BLaER1 treated with 17β-estradiol and CSF1 and Interleukin-3, amounts not matched to agents 10 nM and 100 nM (cell line): ENCODE results near the gene ZNF787.

Experiments used
- H3K27ac ChIP-seq, 11 experiments: shearing (Covaris generic); formaldehyde crosslinking; 2 replicates each; pipeline ENCODE4 v1.8.1; 2022
- H3K27me3 ChIP-seq, 11 experiments: shearing (Covaris generic); formaldehyde crosslinking; 2 replicates each; pipeline ENCODE4 v1.8.1; 2022
- H3K36me3 ChIP-seq, 11 experiments: shearing (Covaris generic); formaldehyde crosslinking; 2 replicates each; pipeline ENCODE4 v1.8.1; 2022
- H3K4me1 ChIP-seq, 10 experiments: shearing (Covaris generic); formaldehyde crosslinking; 2 replicates each; pipeline ENCODE4 v1.8.1; 2022
- H3K4me2 ChIP-seq, 11 experiments: shearing (Covaris generic); formaldehyde crosslinking; 2 replicates each; pipeline ENCODE4 v1.8.1; 2022
- H3K4me3 ChIP-seq, 10 experiments: shearing (Covaris generic); formaldehyde crosslinking; 2 replicates each; pipeline ENCODE4 v1.8.1; 2022
- H3K9ac ChIP-seq, 11 experiments: shearing (Covaris generic); formaldehyde crosslinking; 2 replicates each; pipeline ENCODE4 v1.8.1; 2022
- H3K9me3 ChIP-seq, 11 experiments: shearing (Covaris generic); formaldehyde crosslinking; replicated peaks in 1 of 11; 2 replicates each; pipeline ENCODE4 v1.8.1; 2022
- H4K20me1 ChIP-seq, 11 experiments: shearing (Covaris generic); formaldehyde crosslinking; 2 replicates each; pipeline ENCODE4 v1.8.1; 2022
- Cebpa-rat ChIP-seq, 11 experiments: shearing (Covaris generic); IDR thresholded peaks; 2 replicates each; pipeline ENCODE4 v1.8.1; 2022

The ZNF787 gene

DNA sequence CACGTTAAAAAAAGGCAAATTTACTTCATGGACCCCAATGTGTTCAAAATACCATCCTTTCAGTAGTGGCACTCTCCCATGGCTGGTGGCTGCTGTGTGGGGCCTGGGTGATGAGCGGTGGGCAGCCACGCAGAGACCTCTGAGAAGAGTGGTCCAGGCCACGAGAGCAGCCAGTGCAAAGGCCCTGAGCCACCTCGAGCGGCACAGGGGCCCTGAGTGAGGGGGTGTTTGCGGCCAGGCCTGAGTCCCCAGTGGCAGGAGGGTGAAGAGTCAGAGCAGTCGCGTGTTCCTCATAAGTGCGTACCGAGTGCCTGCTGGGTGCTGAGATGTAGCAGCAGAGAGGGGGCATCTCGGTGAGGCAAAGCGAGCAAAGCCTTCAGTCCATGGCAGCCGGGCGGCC, 27.0 kb upstream of the ZNF787 start:
- Histone ChIP-seq H4K20me1 (peaks cover 5 to 84% (median 54%) of the 10 kb centered on the region in 11 experiments; a peak in 21 of 22 replicates), H3K36me3 (peaks cover 43 to 72% (median 60%) of the 10 kb centered on the region in 11 experiments), H3K4me1 (peaks cover 19 to 24% (median 20%) of the 10 kb centered on the region in 10 experiments), H3K27me3 (no peaks in the 10 kb centered on the region), H3K9me3 (no peaks in the 10 kb centered on the region), H3K27ac (peak overlapping the region in 3 of 11 experiments; percentile 14 to 41 (median 15); a peak in 3 of 22 replicates), H3K4me3 (no peak overlapping the region), H3K4me2 (no peak overlapping the region), H3K9ac (no peak overlapping the region)
- TF ChIP-seq Cebpa-rat (IDR thresholded peaks at IDR 0.05): no peak

DNA sequence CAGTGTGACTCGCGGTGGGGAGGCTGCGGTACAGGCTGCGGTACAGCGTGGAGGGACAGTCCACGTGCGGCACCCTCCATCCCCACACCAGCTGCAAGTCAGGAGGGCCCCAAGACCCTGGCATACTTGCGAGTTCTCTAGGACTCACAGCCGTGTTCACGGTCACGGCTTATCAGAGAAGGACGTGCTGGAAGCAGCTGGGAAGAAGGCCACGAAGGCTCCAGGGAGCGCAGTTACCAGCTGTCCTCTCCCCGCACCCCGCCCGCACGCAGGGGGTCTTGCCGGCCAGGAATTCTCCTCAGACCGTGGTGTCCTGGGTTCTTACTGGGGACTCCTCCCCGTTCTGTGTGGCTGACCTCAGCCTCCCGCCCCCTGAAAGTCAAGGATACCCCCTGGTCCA, 26.2 kb upstream of the ZNF787 start:
- H4K20me1 ChIP-seq: peaks cover 5 to 84% (median 46%) of the 10 kb centered on the region in 11 experiments; a peak in 19 of 22 replicates
- TF ChIP-seq Cebpa-rat (IDR thresholded peaks at IDR 0.05): no peak
- H3K9ac ChIP-seq: 0 out of 22 replicates have a peak overlapping the region, but pooled peaks of 1 of the 11 experiments have one; percentile 18
- no peak overlapping the region for H3K4me2 ChIP-seq
- H3K4me3 ChIP-seq: no peak overlapping the region
- peaks cover 42 to 70% (median 54%) of the 10 kb centered on the region in 11 experiments for H3K36me3 ChIP-seq
- no peaks in the 10 kb centered on the region for H3K27me3 ChIP-seq
- H3K27ac ChIP-seq: no peak overlapping the region; a peak in 1 of 22 replicates
- H3K9me3 ChIP-seq: no peaks in the 10 kb centered on the region
- peaks cover 27 to 31% (median 28%) of the 10 kb centered on the region in 10 experiments for H3K4me1 ChIP-seq

DNA sequence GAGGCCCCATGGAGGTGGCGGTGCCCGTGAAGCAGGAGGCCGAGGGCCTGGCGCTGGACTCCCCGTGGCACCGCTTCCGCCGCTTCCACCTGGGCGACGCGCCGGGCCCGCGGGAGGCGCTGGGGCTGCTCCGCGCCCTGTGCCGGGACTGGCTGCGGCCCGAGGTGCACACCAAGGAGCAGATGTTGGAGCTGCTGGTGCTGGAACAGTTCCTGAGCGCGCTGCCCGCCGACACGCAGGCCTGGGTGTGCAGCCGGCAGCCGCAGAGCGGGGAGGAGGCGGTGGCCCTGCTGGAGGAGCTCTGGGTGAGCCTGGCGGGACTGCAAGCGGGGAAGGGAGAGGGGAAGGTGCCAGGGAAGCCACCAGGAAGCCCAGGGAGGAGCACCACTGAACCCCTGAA, 25.8 kb upstream of the ZNF787 start:
- Histone ChIP-seq H3K27me3 (no peaks in the 10 kb centered on the region), H3K4me3 (no peak overlapping the region), H4K20me1 (peaks cover 5 to 84% (median 44%) of the 10 kb centered on the region in 11 experiments; a peak in 19 of 22 replicates), H3K27ac (no peak overlapping the region; a peak in 1 of 22 replicates), H3K4me2 (no peak overlapping the region), H3K9me3 (no peaks in the 10 kb centered on the region), H3K9ac (no peak overlapping the region), H3K36me3 (peaks cover 42 to 69% (median 52%) of the 10 kb centered on the region in 11 experiments), H3K4me1 (peaks cover 31 to 36% (median 32%) of the 10 kb centered on the region in 10 experiments)
- TF ChIP-seq Cebpa-rat (IDR thresholded peaks at IDR 0.05): no peak

DNA sequence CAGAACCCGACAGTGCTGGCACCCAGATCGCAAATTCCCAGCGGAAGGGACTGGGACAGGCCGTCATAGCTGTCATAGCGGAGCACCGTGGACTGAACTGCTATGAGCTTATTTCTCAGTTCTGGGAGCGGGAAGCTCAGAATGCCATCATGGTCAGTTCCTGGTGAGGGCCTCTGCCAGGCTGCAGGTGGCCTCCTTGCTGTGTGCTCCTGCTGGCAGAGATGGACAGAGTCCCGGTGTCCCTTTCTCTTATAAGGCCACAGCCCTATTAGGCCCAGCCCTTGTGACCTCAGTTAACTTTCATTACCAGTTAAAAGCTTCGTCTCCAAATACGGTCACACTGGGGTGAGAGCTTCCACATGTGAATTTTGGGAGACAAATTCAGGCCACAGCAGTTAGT, 24.6 kb upstream of the ZNF787 start:
- TF ChIP-seq Cebpa-rat (IDR thresholded peaks at IDR 0.05): no peak
- 0 out of 22 replicates have a peak overlapping the region, but pooled peaks of 1 of the 11 experiments have one; percentile 2 for H3K27ac ChIP-seq
- peak overlapping the region in 2 of 11 experiments; percentile 18 to 32; a peak in 2 of 22 replicates for H3K9ac ChIP-seq
- H3K27me3 ChIP-seq: no peaks in the 10 kb centered on the region
- no peak overlapping the region for H3K4me3 ChIP-seq
- peaks cover 33 to 39% (median 35%) of the 10 kb centered on the region in 10 experiments for H3K4me1 ChIP-seq
- H3K4me2 ChIP-seq: no peak overlapping the region
- H4K20me1 ChIP-seq: peaks cover 0 to 78% (median 39%) of the 10 kb centered on the region in 11 experiments; a peak in 18 of 22 replicates
- H3K9me3 ChIP-seq: no peaks in the 10 kb centered on the region
- H3K36me3 ChIP-seq: peaks cover 42 to 66% (median 52%) of the 10 kb centered on the region in 11 experiments

DNA sequence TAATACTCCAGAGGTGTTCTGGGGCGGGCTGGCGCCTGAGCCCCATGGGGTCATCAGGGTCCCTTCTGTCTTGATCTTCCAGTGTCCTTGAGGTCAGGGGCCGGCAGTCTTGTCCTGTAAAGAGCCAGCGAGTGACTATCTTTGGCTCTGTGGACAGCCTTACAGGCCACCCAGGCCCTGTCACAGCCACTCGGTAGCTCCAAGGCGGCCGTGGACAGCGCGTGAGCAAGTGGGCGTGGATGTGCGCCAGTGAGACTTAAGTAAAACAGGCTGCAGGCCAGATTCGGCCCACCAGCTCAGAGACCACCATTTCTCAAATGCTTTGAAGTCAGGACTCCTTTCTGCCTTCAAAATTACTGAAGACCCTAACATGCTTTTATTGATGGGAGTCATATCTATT, 23.7 kb upstream of the ZNF787 start:
- no peak overlapping the region for H3K4me3 ChIP-seq
- H3K27ac ChIP-seq: peak overlapping the region; percentile 18 to 75 (median 61); a peak in 21 of 22 replicates
- H4K20me1 ChIP-seq: peaks cover 0 to 69% (median 31%) of the 10 kb centered on the region in 11 experiments; a peak in 18 of 22 replicates
- H3K4me2 ChIP-seq: peak overlapping the region; percentile 78 to 94 (median 85); a peak in 21 of 22 replicates
- peaks cover 37 to 45% (median 41%) of the 10 kb centered on the region in 10 experiments for H3K4me1 ChIP-seq
- peaks cover 35 to 59% (median 45%) of the 10 kb centered on the region in 11 experiments for H3K36me3 ChIP-seq
- H3K27me3 ChIP-seq: no peaks in the 10 kb centered on the region
- TF ChIP-seq Cebpa-rat (IDR thresholded peaks at IDR 0.05): no peak
- H3K9ac ChIP-seq: peak overlapping the region; percentile 7 to 81 (median 50); a peak in 14 of 22 replicates
- no peaks in the 10 kb centered on the region for H3K9me3 ChIP-seq

DNA sequence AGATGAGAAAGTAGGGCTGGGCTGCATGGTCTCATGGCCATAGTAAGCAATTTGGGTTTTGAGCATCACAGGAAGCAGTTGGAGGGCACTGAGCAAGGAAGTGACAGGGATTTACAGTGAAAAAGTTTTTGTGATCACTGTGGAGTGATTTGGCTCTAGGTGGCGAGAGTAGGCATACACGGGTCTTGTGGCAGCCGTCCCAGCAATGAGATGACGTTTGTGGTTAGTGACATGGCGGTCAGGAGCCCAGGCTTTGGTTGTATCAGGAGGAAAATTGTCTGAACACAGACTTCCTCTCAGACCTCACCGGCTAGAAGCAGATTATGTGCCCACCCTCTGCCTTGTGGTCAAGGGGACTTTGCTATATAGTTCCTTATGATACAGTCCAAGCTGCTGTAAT, 23.3 kb upstream of the ZNF787 start:
- Histone ChIP-seq H3K4me3 (0 out of 20 replicates have a peak overlapping the region, but pooled peaks of 1 of the 10 experiments have one; percentile 14), H3K36me3 (peaks cover 31 to 55% (median 40%) of the 10 kb centered on the region in 11 experiments), H3K27me3 (no peaks in the 10 kb centered on the region), H3K4me1 (peaks cover 42 to 49% (median 46%) of the 10 kb centered on the region in 10 experiments), H4K20me1 (peaks cover 0 to 66% (median 31%) of the 10 kb centered on the region in 11 experiments; a peak in 16 of 22 replicates), H3K9ac (peak overlapping the region; percentile 7 to 81 (median 50); a peak in 16 of 22 replicates), H3K9me3 (no peaks in the 10 kb centered on the region), H3K4me2 (peak overlapping the region; percentile 78 to 94 (median 85)), H3K27ac (peak overlapping the region; percentile 18 to 75 (median 61); a peak in 21 of 22 replicates)
- no peak for TF ChIP-seq Cebpa-rat (IDR thresholded peaks at IDR 0.05)

DNA sequence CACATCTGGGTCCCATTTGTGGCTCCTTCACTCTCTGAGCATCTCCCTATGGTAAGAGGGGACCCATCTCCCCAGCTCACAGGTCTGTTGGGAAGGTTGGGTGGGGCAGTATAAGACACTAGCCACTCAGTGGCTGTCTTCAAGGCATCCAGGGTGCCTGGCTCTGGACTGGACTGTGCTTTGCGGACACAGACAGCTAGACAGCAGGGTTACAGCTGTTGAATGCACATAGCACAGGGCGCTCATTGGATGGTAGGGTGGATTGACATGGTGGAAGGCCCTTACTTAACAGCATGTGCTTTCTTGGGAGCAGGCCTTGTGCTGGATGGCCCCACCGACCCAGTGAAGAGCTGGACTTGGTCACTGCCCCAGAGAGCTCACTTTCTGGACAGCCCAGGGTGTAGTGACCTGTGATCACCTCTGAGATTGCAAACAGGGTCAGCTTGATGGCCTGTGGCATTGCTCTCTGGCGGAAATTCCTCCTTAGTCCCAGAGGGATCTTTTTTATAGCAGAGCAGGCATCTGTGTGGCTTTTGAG, 21.9 kb upstream of the ZNF787 start:
- Histone ChIP-seq H3K27ac (peak overlapping the region in 9 of 11 experiments; percentile 39 to 75 (median 61); a peak in 17 of 22 replicates), H4K20me1 (peaks cover 0 to 60% (median 31%) of the 10 kb centered on the region in 11 experiments; a peak in 16 of 22 replicates), H3K4me2 (peak overlapping the region; percentile 78 to 94 (median 85)), H3K27me3 (no peaks in the 10 kb centered on the region), H3K4me3 (peak overlapping the region in 6 of 10 experiments; percentile 21 to 77 (median 66); a peak in 8 of 20 replicates), H3K9ac (peak overlapping the region in 10 of 11 experiments; percentile 38 to 81 (median 64); a peak in 18 of 22 replicates), H3K4me1 (peaks cover 45 to 61% (median 54%) of the 10 kb centered on the region in 10 experiments), H3K36me3 (peaks cover 20 to 42% (median 28%) of the 10 kb centered on the region in 11 experiments), H3K9me3 (no peaks in the 10 kb centered on the region)
- TF ChIP-seq Cebpa-rat (IDR thresholded peaks at IDR 0.05): no peak

DNA sequence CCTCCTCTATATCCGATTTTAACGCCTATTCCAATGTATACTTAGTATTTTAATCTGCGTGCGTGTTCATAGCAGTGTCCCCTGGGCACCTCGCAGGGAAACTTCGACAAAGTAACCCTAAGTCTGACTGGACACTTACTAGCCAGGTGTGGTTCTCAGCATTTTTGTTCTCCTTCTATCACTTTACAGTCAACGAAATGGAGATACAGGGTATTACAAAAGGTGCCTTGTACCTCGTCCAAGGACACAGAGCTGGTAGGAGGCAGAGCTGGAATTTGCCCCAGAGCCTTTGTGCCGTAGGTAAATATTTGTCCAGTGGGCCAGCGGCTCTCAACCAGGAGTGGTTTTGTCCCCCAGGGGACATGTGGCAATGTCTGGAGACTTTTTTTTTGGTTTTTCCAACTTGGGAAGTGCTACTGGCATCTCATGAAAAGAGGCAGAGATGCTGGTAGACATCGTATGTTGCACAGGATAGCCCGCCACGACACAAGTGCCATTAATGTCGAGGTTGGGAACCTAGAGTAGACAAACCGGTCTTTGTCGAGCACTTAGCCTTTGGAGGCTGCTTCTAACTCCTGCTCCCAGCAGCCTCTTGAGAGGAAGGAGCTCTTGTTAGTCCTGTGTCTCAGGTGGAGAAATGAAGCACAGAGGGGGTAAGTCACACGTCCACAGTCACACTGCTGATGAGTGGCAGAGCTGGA, 21.1 kb upstream of the ZNF787 start:
- H3K27ac ChIP-seq: peak overlapping the region in 10 of 11 experiments; percentile 36 to 89 (median 60); a peak in 19 of 22 replicates
- H3K4me1 ChIP-seq: peaks cover 46 to 68% (median 61%) of the 10 kb centered on the region in 10 experiments
- H3K36me3 ChIP-seq: peaks cover 12 to 35% (median 21%) of the 10 kb centered on the region in 11 experiments
- no peak for TF ChIP-seq Cebpa-rat (IDR thresholded peaks at IDR 0.05)
- peak overlapping the region; percentile 54 to 86 (median 73); a peak in 19 of 22 replicates for H3K9ac ChIP-seq
- H3K9me3 ChIP-seq: no peaks in the 10 kb centered on the region
- H3K4me2 ChIP-seq: peak overlapping the region; percentile 78 to 94 (median 85)
- peak overlapping the region; percentile 63 to 77 (median 66) for H3K4me3 ChIP-seq
- H3K27me3 ChIP-seq: no peaks in the 10 kb centered on the region
- peaks cover 0 to 53% (median 23%) of the 10 kb centered on the region in 11 experiments; a peak in 14 of 22 replicates for H4K20me1 ChIP-seq
